Measurements from ENCODE around the gene MVB12A.

The MVB12A gene

DNA sequence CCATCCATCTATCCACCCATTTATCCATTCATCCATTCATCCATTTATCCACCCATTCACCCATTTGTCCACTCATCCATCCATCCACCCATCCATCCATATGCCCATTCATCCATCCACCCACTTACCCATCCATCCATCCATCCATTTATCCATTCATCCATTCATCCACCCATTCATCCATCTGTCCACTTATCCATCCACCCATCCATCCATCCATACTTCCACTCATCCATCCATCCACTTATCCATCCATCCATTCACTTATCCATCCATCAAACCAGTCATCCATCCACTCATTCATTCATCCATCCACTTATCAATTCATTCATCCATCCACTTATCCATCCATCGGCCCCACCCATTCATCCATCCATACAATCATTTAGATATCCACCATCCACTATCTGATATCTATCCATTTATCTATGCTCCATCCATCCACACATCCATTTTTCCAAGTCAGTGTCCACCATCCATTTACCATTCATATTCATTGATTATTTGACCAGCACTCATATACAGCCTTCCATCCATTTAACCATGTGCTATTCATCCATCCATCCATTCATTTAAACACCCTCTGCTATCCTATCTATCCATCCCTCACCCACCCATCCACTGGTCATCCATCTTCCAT is 25.8 kb downstream of the MVB12A start:
- DNase-seq (ENCODE audit: low read depth in 2 of 2): no peak

DNA sequence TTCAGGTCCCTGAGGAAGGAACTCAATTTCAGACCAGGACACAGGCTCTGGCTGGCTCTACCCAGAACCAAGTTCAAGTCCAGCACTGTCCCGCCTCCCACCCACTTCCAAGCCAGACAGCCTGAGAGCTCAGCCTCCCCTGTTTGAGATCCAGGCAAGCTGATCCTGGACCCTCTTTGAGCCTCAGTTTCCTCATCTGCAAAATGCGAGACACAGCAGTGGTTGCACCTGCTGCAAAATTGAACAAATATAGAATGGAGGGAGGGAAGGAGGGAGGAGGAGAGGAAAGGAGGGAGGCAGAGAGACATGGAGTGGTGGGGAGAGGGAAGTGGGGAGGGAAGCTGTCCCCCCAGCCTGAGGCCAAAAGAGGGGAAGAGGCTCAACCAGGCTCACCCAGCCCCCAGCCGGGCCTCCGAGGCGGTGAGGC is 27.9 kb downstream of the MVB12A start:
- DNase-seq (ENCODE audit: low read depth in 2 of 2): no peak

DNA sequence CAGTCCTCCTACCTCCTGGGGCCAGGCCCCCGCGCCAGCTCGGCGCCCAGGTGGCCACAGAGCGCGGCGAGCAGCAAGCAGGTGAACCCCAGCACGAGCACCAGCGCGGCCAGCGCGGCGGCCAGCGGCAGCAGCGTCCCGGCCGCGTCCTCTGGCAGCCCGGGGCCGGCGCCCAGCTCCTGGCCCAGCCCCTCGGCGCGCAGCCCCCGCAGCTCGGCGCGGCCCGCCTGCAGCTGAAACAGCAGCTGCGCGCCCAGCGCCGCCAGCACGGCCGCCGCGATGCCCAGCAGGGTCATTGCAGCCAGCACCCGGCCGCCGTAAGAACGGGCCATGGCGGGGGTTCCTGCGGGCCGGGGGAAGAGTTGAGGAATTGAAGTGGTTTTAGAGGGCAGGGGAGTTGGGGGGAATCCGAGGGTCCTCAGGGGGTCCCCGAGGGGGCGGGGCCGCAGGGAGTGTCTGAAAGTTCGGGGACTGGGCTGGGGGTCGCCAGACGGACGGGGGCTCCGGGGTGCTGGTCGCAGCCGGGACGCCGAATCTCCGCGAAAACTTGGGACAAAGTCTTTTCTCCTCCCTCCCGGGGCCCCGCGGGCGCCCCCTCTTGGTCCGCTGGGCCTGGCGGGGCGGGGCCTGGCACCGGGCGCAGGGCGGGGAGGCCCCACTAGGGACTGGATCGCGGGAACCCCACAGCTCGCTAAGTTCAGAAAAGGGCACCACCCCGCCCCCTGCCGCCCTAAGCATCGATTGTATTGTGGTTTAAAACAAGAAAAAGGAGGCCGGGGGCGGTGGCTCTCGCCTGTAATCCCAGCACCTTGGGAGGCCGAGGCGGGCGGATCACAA is 28.5 kb downstream of the MVB12A start, which contains the start of gene TMEM221:
TSS of gene TMEM221 (minus strand) at position 538 of the 837 bp plus-strand sequence. CDS start at position 332, 206 bp downstream.
- peak; percentile 19 to 43 for DNase-seq (ENCODE audit: low read depth in 2 of 2)

DNA sequence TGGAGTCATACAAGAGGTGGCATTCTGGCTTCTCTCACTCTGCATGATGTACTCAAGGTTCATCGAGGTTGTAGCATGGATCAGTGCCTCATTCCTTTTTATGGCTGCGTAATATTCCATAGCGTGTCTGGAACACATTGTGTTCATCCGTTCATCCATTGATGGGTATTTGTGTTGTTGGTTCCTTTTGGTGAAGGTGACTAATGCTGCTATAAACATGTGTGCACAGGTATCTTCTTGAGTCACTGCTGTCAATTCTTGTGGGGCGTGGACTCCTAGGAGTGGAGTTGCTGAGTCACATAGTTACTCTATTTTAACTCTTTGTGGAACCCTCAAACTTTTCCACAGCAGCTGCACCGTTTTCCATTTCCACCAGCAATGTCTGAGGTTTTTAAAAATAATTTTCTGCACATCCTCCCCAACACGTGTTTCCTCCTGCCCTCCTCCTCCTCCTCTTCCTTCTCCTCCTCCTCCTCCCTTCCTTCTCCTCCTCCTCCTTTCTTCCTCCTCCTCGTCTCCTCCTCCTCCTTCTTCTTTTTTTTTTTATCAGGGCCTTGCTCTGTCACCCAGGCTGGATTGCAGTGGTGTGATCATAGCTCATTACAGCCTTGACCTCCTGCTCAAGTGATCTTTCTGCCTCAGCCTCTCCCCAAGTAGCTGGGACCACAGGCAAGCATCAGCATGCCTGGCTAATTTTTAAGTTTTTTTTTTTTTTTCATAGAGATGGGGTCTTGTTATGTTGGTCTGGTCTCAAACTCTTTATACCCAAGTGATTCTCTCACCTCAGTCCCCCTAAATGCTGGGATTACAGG is 30.6 kb downstream of the MVB12A start:
- DNase-seq (ENCODE audit: low read depth in 2 of 2): peak; percentile 39 to 49

DNA sequence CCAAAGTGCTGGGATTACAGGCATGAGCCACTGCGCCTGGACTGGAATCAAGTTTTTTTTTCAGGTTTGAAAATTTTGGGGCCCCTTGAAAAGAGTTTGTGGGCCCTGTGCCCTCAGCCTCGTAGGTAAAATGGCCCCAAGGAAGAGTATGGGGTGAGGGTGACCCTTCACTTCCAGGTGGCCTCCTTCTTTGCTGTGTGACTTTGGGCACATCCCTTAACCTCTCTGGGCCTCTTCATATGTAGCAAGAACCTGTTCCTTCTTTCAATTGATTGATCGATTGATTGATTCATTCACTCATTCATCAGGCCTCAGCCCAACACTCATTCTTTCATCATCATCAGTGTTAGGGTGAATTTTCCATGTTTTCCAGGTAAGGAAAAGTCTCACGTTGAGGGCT is 32.0 kb downstream of the MVB12A start:
- no peak for DNase-seq (ENCODE audit: low read depth in 2 of 2)

DNA sequence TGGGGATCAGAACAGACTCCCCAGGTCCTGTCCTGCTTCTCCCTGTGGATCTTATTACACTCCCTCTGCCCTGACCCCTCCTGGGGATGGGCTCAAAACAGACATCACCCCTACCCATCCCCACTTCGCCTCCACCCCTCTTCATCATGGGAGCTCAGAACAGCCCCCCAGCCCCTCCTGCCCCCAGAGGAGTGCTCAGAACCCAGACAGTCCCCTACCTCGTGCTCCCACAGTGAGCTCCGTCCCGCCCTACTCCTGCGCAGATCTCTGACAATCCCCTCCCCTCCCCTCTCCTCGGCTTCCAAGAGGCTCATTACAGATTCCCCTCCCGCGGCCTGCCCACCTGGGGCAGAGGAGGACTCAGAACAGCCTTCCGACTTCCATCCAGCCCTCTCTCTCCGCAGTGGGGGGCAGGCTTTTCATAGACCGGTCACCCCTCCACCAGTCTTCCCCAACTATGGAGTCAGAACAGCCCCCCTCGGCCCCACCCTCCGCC is 34.8 kb downstream of the MVB12A start:
- no peak for DNase-seq (ENCODE audit: low read depth in 2 of 2)

DNA sequence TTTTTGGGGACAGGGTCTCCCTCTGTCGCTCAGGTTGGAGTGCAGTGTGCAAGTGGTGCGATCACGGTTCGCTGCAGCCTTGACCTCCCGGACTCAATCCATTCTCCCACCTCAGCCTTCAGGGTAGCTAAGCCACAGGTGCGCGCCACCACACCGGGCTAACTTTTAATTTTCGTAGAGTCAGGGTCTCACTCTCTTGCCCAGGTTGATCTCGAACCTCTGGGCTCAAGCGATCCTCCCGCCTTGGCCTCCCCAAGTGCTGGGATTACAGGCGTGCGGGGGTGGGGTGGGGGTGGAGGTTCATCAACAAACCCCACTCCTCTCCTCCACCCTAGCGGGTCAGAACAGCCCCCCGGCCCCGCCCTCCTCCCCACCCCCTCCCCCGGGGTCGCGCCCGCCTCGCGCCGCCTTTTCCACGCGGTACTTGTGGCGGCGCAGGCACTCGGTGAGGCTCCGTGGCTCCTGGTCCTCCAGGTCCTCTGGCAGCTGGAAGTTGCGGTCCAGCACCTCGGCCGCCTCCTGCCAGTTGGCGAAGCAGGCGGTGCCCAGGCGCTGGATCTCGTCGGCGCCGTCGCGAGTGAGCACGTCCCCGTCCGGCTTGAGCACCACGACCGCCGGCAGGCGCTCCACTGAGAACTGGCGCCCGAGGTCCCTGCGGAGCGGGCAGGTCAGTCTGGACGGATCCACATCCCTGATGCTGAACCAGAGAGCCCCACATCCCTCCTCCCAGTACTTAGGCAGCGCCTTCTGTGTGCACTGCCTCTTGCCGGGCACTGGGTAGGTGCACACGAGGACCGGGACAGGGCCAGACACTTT is 35.7 kb downstream of the MVB12A start:
- no peak for DNase-seq (ENCODE audit: low read depth in 2 of 2)

DNA sequence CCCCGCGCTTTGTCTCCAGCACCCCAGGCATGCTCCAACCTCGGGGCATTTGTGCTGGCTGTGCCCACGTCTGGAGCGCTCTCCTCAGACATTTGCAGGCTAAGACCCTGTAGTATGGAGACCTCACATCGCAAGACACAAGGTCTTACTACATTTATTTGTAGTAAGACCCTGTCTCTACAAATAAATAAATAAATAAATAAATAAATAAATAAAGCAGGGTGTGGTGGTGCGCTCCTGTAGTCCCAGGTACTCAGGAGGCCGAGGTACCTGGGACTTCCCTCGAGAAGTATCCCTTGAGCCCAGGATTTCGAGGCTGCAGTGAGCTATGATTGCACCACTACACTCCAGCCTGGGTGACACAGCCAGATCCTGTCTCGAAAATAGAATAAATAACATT is 36.3 kb downstream of the MVB12A start:
- DNase-seq (ENCODE audit: low read depth in 2 of 2): no peak

DNA sequence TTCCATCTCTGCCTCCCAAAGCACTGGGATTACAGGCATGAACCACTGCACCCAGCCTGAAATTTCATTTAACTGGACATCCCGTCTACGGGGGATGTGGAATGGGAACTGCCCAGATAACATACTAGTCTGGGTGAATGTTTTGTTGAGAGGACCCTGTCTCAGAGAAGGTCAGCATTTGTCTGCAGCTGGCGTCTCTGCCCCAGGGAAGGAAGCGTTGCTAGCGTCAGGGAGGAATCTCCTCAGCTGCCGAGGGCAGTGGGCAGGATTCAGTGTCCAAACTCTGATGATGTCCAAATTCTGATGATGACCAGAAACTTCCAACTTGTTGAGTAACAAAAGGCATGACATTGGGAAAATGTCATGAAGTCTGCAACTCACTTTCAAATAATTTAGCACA is 37.8 kb downstream of the MVB12A start:
- DNase-seq (ENCODE audit: low read depth in 2 of 2): no peak

DNA sequence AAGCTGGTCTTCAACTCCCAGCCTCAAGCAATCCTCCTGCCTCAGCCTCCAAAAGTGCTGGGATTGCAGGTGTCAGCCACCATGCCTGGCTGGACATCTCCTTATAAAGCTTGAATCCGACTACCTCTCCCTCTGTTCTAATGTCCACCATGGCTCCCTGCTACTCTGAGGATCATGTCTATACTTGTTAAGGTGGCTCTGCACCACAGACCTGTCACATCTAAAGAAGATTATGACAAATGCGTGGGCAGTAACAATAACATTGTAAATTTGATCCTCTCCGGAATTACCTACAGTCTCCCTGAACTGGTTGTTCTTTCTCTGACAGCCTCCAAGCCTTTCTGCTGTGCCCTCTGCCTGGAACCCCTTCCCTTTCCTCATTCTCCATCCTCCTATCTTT is 39.1 kb downstream of the MVB12A start:
- no peak for DNase-seq (ENCODE audit: low read depth in 2 of 2)

DNA sequence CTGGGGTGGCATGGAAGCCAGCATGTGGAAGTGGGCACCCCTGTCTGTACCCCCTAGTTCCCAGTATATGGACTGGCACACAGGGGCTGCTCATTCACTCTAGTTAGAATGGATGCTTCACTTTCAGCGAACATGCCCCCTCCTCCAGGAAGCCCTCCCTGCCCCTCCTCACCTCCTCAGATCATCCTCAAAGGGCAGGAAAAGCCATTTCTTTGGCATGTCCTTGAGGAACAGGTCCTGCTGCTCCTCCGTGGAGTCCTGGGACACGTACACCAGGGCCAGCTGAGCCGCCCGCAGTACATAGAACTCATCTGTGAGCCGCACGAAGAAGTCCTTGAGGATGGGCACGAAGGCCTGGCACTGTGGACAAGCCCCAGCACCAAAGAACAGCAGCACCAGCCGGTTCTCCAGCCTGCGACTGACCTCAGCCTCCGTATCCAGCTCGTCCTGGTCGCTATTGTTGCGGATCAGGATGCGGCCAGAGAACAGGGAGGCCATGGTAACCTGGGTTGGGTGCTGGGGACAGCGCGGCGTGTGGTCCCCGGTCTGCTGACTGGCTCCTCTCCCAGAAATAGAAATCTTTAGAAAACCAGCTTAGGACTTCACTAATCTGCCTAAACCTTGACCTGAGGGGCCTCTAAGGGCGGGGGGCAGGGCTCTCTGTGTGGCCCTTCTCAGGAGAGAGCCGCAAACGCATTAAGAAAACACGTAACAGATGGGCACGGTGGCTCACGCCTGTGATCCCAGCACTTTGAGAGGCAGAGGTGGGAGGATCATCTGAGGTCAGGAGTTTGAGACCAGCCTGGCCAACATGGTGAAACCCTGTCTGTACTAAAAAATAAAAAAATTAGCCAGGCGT is 40.8 kb downstream of the MVB12A start, which contains the start of gene NXNL1:
TSS of gene NXNL1 (minus strand) at position 555 of the 859 bp plus-strand sequence. CDS start at position 498, 57 bp downstream.
- DNase-seq (ENCODE audit: low read depth in 2 of 2): no peak

DNA sequence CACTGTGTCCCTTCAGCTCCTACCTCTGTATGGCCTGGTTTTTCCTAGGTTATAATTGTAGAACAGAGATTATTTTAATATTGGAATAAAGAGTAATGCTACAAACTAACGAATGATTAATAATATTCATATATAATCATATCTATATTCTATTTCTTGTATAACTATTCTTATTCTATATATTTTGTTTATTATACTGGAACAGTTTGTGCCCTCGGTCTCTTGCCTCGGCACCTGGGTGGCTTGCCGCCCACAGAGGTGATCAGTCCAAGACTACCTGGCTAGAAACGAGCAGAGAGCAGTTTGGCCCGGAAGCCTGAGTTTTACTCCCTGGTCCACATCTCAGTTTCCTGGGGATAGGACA is 46.6 kb downstream of the MVB12A start:
- DNase-seq (ENCODE audit: low read depth in 2 of 2): no peak

DNA sequence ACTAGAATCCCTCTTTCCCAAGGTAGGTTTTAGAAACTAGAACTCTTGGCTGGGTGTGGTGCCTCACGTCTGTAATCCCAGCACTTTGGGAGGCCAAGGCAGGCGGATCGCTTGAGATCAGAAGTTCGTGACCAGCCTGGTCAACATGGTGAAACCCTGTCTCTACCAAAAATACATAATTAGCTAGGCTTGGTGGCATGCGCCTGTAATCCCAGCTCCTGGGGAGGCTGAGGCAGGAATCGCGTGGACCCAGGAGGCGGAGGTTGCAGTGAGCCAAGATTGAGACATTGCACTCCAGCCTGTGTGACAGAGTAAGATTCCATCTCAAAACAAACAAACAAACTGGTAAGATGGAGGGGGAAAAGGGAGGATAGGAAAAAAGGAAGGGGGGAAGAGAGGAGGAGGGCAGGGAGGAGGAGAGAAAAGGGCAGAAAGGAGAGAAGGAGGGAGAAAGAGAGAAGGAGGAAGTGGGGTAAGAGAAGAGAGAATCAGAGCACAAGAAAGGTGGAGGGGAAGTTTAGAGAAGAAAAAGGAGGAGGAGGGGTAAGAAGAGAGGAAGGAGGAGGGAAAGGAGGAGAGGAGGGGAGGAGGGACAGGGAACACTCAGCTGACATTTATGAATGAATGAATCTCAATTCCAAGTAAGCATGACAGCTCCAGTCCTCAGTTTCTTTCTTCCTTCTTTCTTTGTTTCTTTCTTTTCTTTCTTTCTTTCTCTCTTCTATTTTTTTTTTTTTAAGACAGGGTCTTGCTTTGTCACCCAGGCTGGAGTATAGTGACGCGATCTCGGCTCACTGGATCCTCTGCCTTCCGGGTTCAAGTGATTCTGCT is 47.8 kb downstream of the MVB12A start:
- no peak for DNase-seq (ENCODE audit: low read depth in 2 of 2)

DNA sequence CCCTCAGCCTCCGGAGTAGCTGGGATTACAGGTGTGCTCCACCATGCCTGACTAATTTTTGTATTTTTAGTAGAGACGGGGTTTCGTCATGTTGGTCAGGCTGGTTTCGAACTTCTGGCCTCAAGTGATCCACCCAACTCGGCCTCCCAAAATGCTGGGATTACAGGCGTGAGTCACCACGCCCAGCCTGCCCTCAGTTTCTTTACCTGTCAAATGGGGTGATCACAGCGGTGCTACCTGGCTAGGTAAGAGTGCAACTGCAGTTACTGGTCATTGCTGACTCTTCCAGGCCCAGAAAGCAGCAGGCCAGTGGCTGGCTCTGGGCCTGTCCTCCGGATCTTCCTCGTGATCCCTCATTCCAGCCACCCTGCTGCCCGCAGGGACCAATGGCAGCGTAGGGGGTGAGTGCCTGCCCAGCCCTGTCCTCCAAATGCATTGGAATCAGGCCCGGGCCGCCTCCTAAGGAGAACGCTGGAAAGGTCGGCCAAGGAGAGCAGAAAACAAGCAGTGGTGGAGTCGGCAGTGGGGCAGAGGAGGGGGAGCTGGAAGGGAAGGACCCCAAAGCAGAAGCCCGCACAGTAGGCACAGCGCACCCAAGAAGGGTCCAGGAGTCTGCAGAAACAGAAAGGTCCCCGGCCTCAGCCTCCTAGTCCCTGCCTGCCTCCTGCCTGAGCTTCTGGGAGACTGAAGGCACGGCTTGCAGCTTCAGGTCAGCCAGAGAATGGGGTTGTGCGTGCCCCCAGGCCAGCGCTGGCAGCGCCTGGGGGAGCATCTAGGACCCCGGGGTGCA is 48.6 kb downstream of the MVB12A start:
- no peak for DNase-seq (ENCODE audit: low read depth in 2 of 2)

DNA sequence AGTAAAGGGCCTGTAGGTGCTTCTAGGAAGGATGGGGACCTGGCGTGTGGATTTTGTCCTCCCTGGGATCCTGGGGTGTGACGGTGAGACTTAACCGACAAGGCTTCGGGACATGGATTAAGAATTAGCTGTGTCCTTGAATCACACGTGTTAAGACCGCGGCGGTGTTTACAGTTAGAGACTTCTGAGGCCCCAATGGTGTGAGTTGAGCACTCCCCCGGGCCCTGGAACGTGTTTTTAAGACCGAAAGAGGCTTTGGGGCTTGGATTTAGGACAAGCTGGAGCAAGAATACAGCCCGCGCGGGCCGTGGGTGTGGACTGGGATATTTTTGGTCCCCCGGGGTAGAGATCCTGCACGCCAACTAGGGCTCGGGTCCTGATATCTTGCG is 49.2 kb downstream of the MVB12A start:
- DNase-seq (ENCODE audit: low read depth in 2 of 2): no peak

DNA sequence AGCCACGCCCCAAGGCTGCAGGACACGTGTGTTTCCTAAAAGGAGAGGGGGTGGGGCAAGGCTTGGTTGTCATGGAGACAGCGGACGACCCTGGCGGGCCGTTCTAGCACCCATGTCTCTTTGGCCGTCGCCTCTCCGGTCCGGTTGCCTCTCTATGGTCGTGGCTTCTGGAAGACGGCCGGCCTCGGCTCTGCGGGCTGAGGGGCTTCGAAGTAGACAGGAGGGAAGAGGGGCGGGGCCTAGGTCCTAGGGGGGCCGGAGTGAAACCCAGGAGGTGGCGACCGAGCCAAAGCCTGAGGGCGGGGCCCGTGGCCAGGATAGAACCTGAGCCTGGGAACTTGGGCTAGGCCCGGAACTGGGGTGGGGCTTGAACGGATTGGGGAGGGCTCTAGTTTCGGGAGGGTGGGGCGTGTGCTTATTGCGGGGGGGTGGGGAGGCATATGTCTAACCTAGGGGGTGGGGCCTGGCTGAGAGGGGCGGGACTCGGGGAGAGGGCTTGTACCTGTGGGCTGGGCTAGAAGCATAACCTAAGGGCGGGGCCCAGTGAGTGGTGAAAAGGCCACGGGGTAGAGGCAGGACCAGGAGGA is 49.7 kb downstream of the MVB12A start:
- peak; percentile 85 to 90 for DNase-seq (ENCODE audit: low read depth in 2 of 2)

DNA sequence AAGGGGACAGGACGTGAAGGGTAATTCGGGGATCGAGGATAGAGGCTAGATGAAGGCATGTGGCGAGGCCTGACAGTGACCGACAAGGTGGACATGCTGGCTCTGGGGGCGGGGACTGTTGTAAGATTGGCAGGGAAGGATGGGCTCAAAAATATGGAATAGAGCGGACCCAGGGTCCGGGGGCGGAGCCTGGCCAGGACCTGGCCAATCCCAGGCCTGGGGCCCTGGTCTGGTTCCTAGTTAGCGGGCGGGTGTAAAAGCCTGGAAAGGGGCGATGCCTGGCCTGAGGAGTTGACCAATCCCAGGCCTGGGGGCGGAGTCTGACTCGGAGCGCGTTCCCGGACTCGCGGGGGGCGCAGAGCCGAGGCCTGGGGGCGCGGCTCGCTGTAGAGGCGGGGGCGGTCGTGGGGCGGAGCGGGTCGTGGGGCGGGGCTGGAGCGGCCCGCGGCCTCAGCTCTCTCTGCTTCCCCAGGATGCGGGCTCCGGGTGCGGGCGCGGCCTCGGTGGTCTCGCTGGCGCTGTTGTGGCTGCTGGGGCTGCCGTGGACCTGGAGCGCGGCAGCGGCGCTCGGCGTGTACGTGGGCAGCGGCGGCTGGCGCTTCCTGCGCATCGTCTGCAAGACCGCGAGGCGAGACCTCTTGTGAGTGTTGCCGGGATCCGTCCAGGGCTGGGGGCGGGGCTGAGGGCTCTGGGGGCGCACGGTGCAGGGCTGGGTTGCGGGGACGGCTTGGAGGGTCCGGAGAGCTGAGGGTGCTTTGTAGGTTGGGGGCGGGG is 50.4 kb downstream of the MVB12A start, which contains the start of gene SLC27A1:
TSS of gene SLC27A1 (plus strand) at position 457 of the 774 bp plus-strand sequence. CDS start at position 474, 17 bp downstream.
- DNase-seq (ENCODE audit: low read depth in 2 of 2): peak; percentile 85 to 88
